K562 (cell line): ENCODE data around the gene DYNC2LI1. TPM values are rescaled to one million over a fixed set of nuclear protein-coding genes. Genes with fewer than 3 reads are reported as not detected.

Source experiments
- BACH1 ChIP-seq: fragments of 200-800 bp; sonication (Bioruptor generic); IDR thresholded peaks from 2 replicates; pipeline ENCODE4 v1.6.1; 2016; ENCODE audit warnings: missing genetic modification characterization, missing compliant biosample characterization
- C11orf30 ChIP-seq: fragments of 450-650 bp; IDR thresholded peaks from 2 replicates; pipeline ENCODE4 v1.6.1; 2016; ENCODE audit warnings: low read depth, mild to moderate bottlenecking
- GTF2E2 ChIP-seq: fragments of 200-800 bp; sonication (Bioruptor generic); IDR thresholded peaks from 2 replicates; pipeline ENCODE4 v1.6.1; 2016; ENCODE audit warnings: missing genetic modification characterization, missing compliant biosample characterization
- MAFF ChIP-seq: IDR thresholded peaks from 2 replicates; pipeline ENCODE4 v1.6.1; 2012; ENCODE audit warnings: low read length, improper control_type of control experiment
- MAFG ChIP-seq: fragments of 450-650 bp; conservative IDR thresholded peaks from 2 replicates; pipeline ENCODE4 v1.6.1; 2016; ENCODE audit warnings: missing genetic modification characterization, missing compliant biosample characterization
- MTA3 ChIP-seq: fragments of 450-650 bp; formaldehyde crosslinking; IDR thresholded peaks from 2 replicates; pipeline ENCODE4 v1.6.1; 2017; ENCODE audit warnings: mild to moderate bottlenecking, borderline replicate concordance
- NFIX ChIP-seq: fragments of 250-450 bp; sonication (Bioruptor Pico); IDR thresholded peaks from 2 replicates; pipeline ENCODE4 v1.4.0; 2020; ENCODE audit warnings: low read depth, mild to moderate bottlenecking, moderate library complexity
- RAD51 ChIP-seq: fragments of 450-650 bp; IDR thresholded peaks from 2 replicates; pipeline ENCODE4 v1.7.1; 2016; ENCODE audit warnings: low read depth, mild to moderate bottlenecking, borderline replicate concordance
- SREBF2 ChIP-seq: sonication (generic); formaldehyde crosslinking; IDR thresholded peaks from 2 replicates; pipeline ENCODE4 v1.4.0; 2020; ENCODE audit warnings: mild to moderate bottlenecking, missing genetic modification reagents
- XRCC3 ChIP-seq: fragments of 450-650 bp; IDR thresholded peaks from 2 replicates; pipeline ENCODE4 v1.6.1; 2017; ENCODE audit warnings: mild to moderate bottlenecking, moderate library complexity
- ZNF146 ChIP-seq: IDR thresholded peaks from one replicate; pipeline ENCODE4 v1.6.1; 2018; ENCODE audit warnings: missing compliant biosample characterization; ENCODE audit not compliant: unreplicated experiment
- ZNF316 ChIP-seq: fragments of 450-650 bp; IDR thresholded peaks from 2 replicates; pipeline ENCODE4 v1.6.1; 2016
- ZNF551 ChIP-seq: fragments of 250-450 bp; sonication (Bioruptor Pico); IDR thresholded peaks from 2 replicates; pipeline ENCODE4 v1.5.0; 2021; ENCODE audit warnings: mild to moderate bottlenecking, moderate library complexity
- polyA plus RNA-seq, 8 experiments: library from polyadenylated mRNA; depleted of rRNA in 4 of 8; stranded (reverse) in 5 of 8; unstranded in 3 of 8; fragments of >200 nt; fragmentation: Nextera tagmentation in 2 of 8; fragmentation: Illumina TruSeq in 1 of 8; extraction: Ambion mirVana in 2 of 8; extraction: Trizol in 1 of 8; gene quantifications; 2 replicates each; pipeline versions ENCODE4 v1.2.1 to v1.2.3, GENCODE V29; 2011 to 2014; ENCODE audit warnings: inconsistent platforms in 1 of 8, missing spikeins in 1 of 8
- total RNA-seq, 7 experiments: library from RNA; depleted of rRNA in 6 of 7; stranded (reverse); fragments of >200 nt in 6 of 7; fragmentation: Illumina TruSeq in 2 of 7; extraction: Trizol in 2 of 7; gene quantifications; 2 replicates each; pipeline versions ENCODE4 v1.2.1 to v1.2.3, GENCODE V29; 2011 to 2021; ENCODE audit warnings: low replicate concordance in 1 of 7
- TF ChIP-seq, protein P1 (sequence below): fragments of 450-650 bp; IDR thresholded peaks from 2 replicates; pipeline ENCODE4 v1.6.1; 2016; ENCODE audit warnings: low read depth
- TF ChIP-seq, protein P2 (sequence below): fragments of 250-450 bp; sonication (Bioruptor Pico); IDR thresholded peaks from 2 replicates; pipeline ENCODE4 v1.5.0; 2021
- TF ChIP-seq, protein P3 (sequence below), 2 experiments: fragments of 450-650 bp in 1 of 2; IDR thresholded peaks; 2 replicates each; pipeline ENCODE4 v1.6.1; 2011 to 2017; ENCODE audit warnings: low read depth in 2 of 2, antibody characterized with exemption in 1 of 2, borderline replicate concordance in 1 of 2, low read length in 1 of 2, mild to moderate bottlenecking in 1 of 2, mixed read lengths in 1 of 2; ENCODE audit not compliant: control insufficient read depth in 1 of 2
- TF ChIP-seq, protein P4 (sequence below): sonication (generic); formaldehyde crosslinking; IDR thresholded peaks from 2 replicates; pipeline ENCODE4 v1.8.1; 2022; ENCODE audit warnings: missing genetic modification reagents

DYNC2LI1 gene
- total and polyA plus RNA-seq, 9 of the 15 experiments (the other 6 are each of a cell fraction or from before 2014, with no cell fraction given): 12.5 to 42.2 (median 25.8) TPM

DNA sequence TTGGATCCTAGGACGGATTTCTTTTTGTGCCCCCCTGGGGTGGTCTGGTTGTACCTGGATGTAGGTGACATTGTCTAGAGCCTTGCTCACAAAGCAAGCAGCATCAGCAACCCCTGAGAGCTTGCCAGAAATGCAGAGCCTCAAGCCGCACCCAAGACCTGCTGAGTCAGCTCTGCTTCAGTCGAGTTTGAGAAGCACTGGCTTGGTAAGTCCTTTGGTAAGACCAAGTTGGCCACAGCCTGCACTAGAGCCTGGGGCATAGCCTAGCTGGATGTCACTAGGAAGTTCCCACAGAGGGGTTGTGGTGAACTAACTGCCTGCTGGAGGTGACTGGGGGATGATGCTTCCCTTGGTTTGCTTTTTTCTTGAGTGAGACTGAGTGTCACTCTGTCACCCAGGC is 58.6 kb downstream of the DYNC2LI1 start (continued):
- TF ChIP-seq, protein P1, sequence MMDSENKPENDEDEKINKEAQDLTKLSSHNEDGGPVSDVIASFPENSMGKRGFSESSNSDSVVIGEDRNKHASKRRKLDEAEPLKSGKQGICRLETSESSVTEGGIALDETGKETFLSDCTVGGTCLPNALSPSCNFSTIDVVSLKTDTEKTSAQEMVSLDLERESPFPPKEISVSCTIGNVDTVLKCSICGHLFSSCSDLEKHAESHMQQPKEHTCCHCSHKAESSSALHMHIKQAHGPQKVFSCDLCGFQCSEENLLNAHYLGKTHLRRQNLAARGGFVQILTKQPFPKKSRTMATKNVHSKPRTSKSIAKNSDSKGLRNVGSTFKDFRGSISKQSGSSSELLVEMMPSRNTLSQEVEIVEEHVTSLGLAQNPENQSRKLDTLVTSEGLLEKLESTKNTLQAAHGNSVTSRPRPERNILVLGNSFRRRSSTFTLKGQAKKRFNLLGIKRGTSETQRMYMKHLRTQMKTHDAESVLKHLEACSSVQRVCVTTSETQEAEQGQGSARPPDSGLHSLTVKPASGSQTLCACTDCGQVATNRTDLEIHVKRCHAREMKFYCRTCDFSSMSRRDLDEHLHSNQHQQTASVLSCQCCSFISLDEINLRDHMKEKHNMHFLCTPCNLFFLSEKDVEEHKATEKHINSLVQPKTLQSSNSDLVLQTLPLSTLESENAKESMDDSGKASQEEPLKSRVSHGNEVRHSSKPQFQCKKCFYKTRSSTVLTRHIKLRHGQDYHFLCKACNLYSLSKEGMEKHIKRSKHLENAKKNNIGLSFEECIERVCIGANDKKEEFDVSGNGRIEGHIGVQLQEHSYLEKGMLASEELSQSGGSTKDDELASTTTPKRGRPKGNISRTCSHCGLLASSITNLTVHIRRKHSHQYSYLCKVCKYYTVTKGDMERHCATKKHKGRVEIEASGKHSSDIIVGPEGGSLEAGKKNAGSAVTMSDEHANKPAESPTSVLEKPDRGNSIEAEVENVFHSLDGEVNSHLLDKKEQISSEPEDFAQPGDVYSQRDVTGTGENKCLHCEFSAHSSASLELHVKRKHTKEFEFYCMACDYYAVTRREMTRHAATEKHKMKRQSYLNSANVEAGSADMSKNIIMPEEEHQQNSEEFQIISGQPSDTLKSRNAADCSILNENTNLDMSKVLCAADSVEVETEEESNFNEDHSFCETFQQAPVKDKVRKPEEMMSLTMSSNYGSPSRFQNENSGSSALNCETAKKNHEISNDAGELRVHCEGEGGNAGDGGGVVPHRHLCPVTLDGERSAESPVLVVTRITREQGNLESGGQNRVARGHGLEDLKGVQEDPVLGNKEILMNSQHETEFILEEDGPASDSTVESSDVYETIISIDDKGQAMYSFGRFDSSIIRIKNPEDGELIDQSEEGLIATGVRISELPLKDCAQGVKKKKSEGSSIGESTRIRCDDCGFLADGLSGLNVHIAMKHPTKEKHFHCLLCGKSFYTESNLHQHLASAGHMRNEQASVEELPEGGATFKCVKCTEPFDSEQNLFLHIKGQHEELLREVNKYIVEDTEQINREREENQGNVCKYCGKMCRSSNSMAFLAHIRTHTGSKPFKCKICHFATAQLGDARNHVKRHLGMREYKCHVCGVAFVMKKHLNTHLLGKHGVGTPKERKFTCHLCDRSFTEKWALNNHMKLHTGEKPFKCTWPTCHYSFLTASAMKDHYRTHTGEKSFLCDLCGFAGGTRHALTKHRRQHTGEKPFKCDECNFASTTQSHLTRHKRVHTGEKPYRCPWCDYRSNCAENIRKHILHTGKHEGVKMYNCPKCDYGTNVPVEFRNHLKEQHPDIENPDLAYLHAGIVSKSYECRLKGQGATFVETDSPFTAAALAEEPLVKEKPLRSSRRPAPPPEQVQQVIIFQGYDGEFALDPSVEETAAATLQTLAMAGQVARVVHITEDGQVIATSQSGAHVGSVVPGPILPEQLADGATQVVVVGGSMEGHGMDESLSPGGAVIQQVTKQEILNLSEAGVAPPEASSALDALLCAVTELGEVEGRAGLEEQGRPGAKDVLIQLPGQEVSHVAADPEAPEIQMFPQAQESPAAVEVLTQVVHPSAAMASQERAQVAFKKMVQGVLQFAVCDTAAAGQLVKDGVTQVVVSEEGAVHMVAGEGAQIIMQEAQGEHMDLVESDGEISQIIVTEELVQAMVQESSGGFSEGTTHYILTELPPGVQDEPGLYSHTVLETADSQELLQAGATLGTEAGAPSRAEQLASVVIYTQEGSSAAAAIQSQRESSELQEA: no peak
- TF ChIP-seq MAFG (tag) (peak; percentile 83), BACH1 (tag) (no peak), RAD51 (no peak), ZNF551 (CRISPR knock-in tag) (no peak), GTF2E2 (no peak), ZNF146 (no peak), MAFF (peak; percentile 81), SREBF2 (CRISPR knock-in tag) (no peak), C11orf30 (peak; percentile 89), XRCC3 (no peak), NFIX (CRISPR knock-in tag) (no peak), ZNF316 (peak; percentile 91), MTA3 (no peak)
- TF ChIP-seq, protein P2, sequence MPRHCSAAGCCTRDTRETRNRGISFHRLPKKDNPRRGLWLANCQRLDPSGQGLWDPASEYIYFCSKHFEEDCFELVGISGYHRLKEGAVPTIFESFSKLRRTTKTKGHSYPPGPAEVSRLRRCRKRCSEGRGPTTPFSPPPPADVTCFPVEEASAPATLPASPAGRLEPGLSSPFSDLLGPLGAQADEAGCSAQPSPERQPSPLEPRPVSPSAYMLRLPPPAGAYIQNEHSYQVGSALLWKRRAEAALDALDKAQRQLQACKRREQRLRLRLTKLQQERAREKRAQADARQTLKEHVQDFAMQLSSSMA (CRISPR knock-in tag): no peak
- TF ChIP-seq, protein P3, sequence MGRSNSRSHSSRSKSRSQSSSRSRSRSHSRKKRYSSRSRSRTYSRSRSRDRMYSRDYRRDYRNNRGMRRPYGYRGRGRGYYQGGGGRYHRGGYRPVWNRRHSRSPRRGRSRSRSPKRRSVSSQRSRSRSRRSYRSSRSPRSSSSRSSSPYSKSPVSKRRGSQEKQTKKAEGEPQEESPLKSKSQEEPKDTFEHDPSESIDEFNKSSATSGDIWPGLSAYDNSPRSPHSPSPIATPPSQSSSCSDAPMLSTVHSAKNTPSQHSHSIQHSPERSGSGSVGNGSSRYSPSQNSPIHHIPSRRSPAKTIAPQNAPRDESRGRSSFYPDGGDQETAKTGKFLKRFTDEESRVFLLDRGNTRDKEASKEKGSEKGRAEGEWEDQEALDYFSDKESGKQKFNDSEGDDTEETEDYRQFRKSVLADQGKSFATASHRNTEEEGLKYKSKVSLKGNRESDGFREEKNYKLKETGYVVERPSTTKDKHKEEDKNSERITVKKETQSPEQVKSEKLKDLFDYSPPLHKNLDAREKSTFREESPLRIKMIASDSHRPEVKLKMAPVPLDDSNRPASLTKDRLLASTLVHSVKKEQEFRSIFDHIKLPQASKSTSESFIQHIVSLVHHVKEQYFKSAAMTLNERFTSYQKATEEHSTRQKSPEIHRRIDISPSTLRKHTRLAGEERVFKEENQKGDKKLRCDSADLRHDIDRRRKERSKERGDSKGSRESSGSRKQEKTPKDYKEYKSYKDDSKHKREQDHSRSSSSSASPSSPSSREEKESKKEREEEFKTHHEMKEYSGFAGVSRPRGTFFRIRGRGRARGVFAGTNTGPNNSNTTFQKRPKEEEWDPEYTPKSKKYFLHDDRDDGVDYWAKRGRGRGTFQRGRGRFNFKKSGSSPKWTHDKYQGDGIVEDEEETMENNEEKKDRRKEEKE (IDR thresholded peaks at IDR 0.05; ENCODE audit: borderline replicate concordance in 1 of 2, control insufficient read depth in 1 of 2, low read depth in 2 of 2, low read length in 1 of 2): no peak
- TF ChIP-seq, protein P4, sequence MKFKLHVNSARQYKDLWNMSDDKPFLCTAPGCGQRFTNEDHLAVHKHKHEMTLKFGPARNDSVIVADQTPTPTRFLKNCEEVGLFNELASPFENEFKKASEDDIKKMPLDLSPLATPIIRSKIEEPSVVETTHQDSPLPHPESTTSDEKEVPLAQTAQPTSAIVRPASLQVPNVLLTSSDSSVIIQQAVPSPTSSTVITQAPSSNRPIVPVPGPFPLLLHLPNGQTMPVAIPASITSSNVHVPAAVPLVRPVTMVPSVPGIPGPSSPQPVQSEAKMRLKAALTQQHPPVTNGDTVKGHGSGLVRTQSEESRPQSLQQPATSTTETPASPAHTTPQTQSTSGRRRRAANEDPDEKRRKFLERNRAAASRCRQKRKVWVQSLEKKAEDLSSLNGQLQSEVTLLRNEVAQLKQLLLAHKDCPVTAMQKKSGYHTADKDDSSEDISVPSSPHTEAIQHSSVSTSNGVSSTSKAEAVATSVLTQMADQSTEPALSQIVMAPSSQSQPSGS: no peak
